GM21367 (cell line): ENCODE data around the gene IL32.
"Not testable (repeated sequence)": the region's sequence is repeated elsewhere in the genome, so short reads cannot be mapped to it uniquely, and the experiment has no call there.

ENCODE experiments used
- ATAC-seq: cut with Tn5 transposase; IDR thresholded peaks from one replicate; pipeline ENCODE4 v1.9.1; 2021; ENCODE audit not compliant: unreplicated experiment

Gene IL32

DNA sequence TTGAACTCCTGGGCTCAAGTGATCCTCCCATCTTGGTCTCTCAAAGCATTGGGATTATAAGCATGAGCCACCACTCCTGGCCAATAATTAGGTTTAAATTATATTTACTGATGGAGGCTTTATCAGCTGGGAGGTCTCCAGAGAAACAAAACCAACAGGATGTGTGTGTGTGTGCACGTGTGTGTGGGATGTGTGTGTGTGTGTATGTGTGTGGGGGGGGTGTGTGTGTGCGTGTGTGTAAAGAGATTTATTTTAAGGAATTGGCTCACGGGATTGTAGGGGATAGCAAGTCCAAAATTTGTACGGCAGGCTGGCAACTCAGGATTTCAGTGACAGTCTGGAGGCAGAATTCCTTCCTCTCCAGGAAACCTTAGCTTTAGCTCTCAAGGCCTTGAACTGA is 14.4 kb upstream of the IL32 start:
- ATAC-seq = no peak

DNA sequence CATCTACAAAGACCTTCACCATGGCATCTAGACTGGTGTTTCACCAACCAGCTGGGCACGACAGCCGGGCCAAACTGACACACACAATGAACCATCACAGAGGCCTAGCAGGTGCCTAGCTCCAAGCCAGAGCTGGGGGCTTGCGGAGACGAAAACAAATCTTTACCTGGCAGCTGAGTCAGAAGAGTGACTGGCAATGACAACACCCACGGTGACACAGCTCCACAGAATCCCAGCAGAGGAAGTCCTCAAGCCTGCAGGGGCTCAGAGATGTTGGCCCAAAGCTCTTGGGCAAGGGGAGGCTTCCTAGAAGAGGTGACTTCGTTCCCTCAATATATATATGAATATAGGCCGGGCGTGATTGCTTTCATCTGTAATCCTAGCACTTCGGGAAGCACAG is 13.9 kb upstream of the IL32 start:
- ATAC-seq = no peak

- ATAC-seq = not testable (repeated sequence)
Measured at GRCh38 chr16:3052571-3053329, 12.7 kb upstream of the IL32 start.

DNA sequence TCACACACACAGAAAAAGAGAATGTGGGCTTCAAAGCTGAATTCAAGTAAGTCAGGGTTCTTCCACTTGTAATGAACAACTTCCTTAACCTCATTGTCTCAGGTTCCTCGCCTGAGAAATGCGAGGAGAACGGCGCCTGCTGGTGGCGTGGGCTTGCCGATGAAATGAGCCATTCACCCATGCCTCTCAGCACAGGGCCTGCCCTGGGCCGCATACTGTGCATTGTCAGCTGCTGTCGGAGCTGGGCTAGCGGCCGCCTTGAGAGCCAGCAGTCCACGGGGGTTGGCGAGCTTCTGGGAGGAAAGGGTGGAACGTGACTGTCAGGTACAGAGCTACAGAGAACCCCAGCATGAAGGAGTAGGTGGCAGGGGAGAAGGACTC is 12.1 kb upstream of the IL32 start:
- ATAC-seq = not testable (repeated sequence)

DNA sequence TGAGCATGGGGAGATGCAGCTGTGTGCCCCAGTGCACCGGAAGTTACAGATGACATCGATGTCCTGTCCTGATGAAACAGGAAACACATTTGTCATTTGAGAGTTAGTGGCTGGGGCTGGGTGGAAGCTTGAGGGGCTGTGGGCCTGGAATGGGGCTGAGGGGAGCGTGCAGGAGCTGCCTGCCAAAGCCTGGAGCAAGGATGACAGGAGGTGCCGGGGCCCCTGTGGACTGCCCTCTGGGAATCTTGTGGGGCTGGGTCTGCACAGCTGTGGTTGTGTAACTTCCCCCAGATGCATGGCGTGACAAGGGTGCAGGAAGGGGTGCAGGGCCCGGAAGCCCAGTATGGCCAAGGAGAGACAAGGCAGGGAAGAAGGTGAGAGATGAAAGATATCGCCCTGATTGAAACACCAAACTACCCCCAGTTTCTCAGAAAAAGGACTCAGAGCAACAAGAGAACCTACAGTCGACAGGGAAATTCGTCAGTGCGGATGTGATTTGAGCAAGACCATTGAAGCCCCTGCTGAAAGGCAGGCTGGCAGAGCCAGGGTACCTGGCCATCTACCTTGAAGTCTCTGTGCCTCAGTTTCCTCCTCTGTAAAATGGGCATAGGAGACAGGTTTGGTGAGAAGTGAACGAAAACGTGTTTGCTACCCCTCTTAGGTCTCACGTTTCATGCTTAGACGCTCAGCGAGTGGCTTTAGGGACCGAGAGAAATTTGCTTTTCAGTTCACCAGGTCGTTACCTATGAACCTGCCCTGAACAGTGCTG is 10.3 kb upstream of the IL32 start:
- no peak for ATAC-seq

GRCh38 chr16:3055734-3056115 is 9.7 kb upstream of the IL32 start:
- ATAC-seq = not testable (repeated sequence)

DNA sequence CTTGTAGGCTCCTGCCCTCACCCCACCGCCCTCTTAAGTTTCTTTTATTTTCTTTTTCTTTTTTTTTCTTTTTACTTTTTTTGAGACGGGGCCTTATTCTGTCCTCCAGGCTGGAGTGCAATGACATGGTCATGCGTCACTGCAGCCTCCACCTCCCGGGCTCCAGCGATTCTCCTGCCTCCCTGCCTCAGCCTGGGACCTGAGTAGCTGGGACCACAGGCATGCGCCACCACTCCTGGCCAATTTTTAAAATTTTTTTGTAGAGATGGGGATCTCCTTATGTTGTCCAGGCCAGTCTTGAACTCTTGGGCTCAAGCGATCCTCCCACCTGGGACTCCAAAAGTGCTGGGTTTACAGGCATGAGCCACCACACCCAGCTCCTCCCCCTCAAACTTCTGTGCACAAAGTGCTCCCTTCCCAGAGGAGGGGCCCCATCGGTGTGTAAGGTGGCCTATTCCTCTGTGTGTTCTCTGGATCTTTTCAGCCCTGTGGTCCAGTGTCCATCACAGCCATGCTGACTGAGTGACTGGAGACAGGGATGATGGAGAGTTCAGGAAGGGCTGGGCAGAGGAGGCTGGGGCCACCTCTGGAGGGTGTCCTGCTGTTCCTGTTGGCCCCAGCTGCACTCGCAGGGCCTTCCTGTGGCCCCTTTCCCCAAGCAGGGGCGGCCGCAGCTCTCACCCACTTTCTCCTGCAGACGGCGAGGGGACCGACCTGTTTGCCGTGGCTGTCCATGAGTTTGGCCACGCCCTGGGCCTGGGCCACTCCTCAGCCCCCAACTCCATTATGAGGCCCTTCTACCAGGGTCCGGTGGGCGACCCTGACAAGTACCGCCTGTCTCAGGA is 8.9 kb upstream of the IL32 start:
- no peak for ATAC-seq

DNA sequence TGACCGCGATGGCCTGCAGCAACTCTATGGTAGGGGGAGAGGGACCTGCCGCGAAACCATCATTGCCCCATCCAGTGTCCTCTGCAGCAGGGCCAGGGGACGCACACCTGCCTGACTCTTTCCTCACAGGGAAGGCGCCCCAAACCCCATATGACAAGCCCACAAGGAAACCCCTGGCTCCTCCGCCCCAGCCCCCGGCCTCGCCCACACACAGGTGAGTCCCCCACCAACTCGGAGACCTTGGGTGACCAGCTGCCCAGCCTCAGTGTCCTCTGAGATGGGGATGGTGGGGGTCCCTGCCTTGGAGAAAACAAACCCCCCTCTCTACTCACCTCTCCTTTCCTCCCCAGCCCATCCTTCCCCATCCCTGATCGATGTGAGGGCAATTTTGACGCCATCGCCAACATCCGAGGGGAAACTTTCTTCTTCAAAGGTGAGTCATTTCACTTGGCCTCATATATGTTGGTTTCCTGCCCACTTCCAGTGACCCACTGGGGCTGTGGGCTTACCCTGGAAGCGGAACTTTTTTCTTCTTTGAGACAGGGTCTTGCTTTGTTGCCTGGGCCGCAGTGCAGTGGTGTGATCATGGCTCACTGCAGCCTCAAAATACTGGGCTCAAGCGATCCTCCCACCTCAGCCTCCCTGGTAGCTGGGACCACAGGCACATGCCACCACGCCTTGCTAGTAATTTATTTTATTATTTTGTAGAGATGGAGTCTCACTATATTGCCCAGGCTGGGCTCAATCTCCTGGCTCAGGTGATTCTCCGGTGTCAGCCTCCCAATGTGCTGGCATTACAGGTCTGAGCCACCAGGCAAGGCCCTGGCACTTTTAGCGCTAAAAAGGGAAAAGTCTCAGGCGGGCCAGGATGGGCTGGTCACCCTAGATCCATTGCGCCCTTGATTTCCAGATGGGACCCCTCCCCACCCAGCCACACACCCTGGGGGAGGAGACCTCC is 8.0 kb upstream of the IL32 start:
- ATAC-seq = no peak

DNA sequence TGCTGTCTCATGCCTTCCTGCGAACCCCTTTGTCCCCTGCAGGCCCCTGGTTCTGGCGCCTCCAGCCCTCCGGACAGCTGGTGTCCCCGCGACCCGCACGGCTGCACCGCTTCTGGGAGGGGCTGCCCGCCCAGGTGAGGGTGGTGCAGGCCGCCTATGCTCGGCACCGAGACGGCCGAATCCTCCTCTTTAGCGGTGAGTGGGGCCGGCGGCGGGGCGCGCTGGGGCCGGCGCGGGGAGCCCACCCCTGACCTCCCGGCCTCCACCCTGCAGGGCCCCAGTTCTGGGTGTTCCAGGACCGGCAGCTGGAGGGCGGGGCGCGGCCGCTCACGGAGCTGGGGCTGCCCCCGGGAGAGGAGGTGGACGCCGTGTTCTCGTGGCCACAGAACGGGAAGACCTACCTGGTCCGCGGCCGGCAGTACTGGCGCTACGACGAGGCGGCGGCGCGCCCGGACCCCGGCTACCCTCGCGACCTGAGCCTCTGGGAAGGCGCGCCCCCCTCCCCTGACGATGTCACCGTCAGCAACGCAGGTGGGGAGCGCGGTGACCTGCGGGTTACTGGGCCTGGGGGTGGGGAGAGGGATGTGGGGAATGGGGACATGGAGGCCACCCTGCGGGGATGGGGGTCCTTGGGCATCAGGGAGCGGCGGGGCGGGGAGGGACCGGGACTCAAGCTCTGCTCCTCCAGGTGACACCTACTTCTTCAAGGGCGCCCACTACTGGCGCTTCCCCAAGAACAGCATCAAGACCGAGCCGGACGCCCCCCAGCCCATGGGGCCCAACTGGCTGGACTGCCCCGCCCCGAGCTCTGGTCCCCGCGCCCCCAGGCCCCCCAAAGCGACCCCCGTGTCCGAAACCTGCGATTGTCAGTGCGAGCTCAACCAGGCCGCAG is 7.1 kb upstream of the IL32 start:
- ATAC-seq = no peak

- no peak for ATAC-seq
Measured at GRCh38 chr16:3059041-3059722, 6.3 kb upstream of the IL32 start.

DNA sequence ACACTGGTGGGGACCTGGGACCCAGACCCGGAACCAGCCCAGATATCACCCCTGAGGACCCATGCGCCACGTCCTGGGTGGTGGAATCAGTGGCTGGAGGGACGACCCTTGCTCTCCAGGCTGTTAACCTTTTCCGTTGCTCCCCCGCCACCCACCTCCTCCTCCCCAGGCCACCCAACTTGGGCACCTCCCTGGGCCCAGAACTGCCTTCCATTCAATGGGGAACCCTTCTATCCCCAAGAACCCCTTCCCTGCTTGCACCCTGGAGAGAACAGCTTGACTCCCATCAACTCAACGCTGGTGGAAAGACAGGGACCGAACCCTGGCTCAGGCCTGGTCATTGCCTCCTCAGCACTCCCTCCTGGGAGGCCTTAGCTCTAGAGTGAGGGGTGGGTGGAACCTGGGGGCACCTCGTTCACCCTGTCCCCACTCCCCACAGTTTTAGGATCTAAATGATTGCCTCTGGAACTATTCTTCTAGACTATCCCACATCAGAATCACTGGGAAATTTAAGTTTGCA is 5.7 kb upstream of the IL32 start:
- no peak for ATAC-seq

DNA sequence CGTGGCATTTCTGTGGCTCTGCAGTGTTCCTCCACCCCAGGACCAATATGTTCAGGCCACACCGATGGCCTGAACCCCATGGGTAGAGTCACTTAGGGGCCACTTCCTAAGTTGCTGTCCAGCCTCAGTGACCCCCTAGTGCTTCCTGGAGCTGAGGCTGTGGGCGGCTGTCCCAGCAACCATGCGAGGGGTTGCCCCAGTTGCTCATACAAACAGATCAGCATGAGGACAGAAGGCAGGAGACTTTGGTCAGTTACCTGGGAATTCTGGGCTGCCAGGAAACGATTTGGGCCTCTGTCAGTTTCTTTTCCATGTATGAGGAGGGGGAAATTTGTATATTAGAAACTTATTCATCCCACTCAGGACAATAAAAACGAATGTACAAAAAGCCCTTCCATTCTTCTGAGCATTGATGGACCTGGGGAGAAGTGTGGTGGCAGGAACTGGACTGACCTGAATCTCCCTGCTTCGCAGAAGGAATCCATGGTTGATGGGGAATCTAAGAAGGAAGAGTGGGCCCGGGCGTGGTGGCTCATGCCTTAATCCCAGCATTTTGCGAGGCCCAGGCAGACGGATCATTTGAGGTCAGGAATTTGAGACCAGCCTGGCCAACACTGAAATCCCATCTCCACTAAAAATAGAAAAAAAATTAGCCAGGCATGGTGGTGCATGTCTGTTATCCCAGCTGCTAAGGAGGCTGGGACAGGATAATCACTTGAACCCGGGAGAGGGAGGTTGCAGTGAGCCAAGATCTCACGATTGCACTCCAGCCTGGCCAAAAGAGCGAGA is 4.9 kb upstream of the IL32 start:
- no peak for ATAC-seq

DNA sequence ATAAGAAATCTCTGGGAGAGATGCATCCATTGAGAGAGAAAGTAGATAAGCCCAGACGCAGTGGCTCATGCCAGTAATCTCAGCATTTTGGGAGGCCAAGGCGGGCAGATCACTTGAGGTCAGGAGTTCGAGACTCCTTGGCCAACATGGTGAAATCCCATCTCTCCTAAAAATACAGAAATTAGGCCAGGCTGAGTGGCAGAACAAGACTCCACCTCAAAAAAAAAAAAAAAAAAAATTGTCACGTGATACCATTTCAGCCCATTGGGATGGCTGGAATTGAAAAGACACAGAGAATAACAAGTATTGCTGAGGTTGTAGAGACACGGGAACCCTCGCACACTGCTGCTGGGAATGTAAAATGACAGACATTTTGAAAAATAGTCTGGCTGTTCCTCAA is 2.9 kb upstream of the IL32 start:
- no peak for ATAC-seq

DNA sequence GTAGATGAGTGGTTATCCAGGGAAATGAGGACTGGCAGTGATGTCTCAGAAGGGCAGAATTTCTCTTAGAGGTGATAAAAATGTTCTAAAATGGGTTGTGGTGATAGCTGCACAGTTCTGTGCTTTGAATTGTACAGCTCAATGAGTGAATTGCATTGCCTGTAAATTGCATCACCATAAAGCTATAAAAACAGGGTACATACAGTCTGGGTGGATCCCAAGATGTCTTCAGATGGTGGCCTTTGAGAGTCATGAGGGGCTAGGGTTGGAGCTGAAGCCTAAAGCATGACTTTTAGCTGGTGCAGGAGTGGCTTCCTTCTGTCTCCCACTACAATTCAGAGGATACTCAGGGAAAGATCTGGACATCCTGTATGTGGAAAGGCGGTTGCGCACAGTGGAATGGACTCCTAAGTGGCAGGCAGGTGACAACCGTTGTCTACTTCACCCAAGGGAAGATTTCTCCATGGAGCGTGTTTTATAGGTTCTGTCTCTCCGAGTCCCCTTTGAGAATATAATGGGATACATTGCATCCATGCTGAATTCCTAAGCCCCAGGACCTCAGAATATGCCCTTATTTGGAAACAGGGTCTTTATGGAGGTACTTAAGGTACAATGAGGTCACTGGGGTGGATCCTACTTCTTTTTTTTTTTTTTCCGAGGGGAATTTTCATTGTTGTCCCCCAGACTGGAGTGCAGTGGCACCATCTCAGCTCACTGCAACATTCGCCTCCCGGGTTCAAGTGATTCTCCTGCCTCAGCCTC is 1.6 kb upstream of the IL32 start:
- ATAC-seq = no peak

DNA sequence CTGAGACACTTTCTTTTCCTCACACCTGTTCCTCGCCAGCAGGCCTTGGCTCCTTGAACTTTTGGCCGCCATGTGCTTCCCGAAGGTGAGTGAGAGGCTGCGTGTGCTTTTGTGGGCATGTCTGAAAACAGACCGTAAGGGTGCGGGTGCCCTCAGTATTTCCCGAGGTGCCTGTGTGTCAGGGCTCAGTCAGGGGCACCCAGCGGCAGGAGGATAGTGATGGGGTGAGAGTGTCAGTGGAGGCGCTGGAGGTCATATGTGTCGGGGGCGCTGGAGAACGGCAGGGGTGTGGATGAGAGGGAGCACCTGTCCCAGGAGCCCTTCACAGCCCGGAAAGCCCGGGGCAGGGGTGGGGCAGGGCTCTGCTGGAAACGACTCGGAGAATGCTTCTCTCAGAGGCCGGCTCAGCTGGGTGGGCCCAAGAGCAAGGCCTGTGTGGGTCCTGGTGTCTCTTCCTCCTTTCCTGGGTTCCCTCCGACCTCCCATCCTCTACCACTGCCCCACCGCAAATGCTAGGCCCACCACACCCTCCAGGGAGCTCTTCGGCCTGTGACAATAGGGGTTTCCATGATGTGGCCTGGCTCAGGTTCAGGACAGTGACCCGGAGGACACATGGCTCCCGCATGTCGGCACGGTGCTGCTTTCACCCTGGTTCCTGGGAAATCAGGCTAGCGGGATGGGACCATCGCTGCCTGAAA is 451 bp downstream of the IL32 start:
- ATAC-seq = no peak

DNA sequence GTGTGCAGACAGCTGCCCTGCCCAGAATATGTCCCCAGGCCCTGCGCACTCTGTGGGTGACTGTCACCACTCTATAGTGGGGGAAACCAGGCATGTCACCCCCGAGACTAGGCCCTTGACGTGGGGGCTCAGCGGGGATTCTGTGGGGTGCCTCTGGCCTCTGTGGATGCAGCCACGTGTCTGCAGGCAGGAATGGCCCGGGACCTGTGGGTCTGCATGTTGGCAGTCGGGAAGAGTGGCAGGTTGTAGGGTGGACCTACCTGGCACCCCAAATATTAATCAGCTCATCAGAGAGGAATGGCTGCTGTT is 954 bp downstream of the IL32 start:
- ATAC-seq = no peak

DNA sequence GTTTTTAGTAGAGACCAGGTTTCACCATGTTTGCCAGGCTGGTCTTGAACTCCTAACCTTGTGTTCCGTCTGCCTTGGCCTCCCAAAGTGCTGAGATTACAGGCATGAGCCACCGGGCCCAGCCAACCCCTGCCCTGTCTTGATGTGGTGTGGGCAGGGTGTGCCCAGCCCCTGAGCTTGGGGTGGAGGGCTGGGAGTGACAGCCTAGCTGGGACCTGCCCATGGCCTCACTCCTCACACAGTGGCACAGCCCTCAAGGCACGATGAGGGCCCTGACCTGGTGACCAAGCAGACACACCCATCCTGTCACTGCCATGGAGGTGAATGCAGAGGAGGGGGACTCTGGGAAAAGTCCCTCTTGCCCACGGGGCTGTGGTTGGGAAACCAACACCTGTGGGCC is 3.0 kb downstream of the IL32 start:
- ATAC-seq = no peak
